CD4-positive, alpha-beta T cell treated with Interleukin-17A for 1 hour (primary cell): Measurements from ENCODE around the gene SYNPO.

Experiments used
- DNase-seq: peaks from one replicate; pipeline ENCODE4 v3.0.0-alpha.2; 2020

SYNPO gene

GRCh38 chr5:150640311-150641005 lies at the start of gene SYNPO:
TSS of gene SYNPO (plus strand) at chr5:150640660. CDS start at chr5:150648276, 7,616 bp downstream.
- no peak for DNase-seq

- DNase-seq: no peak
These were observed 49.3 kb upstream of the SYNPO start for GRCh38 chr5:150590979-150591695.

- no peak for DNase-seq
These were observed 46.9 kb upstream of the SYNPO start for GRCh38 chr5:150593593-150593992.

- no peak for DNase-seq
These were observed 46.5 kb upstream of the SYNPO start for GRCh38 chr5:150593996-150594395.

- no peak for DNase-seq
These were observed 44.9 kb upstream of the SYNPO start for GRCh38 chr5:150595466-150596031.

GRCh38 chr5:150596313-150596712 lies 44.1 kb upstream of the SYNPO start:
- DNase-seq: no peak

GRCh38 chr5:150596826-150597225 lies 43.6 kb upstream of the SYNPO start:
- no peak for DNase-seq

GRCh38 chr5:150598006-150598405 lies 42.5 kb upstream of the SYNPO start:
- no peak for DNase-seq

- no peak for DNase-seq
These were observed 41.6 kb upstream of the SYNPO start for GRCh38 chr5:150598821-150599273.

GRCh38 chr5:150599281-150599680 lies 41.2 kb upstream of the SYNPO start:
- no peak for DNase-seq

GRCh38 chr5:150599917-150600511 lies 40.4 kb upstream of the SYNPO start:
- no peak for DNase-seq

GRCh38 chr5:150600616-150601490 lies 39.6 kb upstream of the SYNPO start:
- DNase-seq: no peak

GRCh38 chr5:150601491-150602345 lies 38.7 kb upstream of the SYNPO start:
- DNase-seq: no peak

GRCh38 chr5:150603052-150603451 lies 37.4 kb upstream of the SYNPO start:
- DNase-seq: no peak

- no peak for DNase-seq
These were observed 37.0 kb upstream of the SYNPO start for GRCh38 chr5:150603491-150603890.

GRCh38 chr5:150604010-150604409 lies 36.5 kb upstream of the SYNPO start:
- no peak for DNase-seq

- no peak for DNase-seq
These were observed 35.5 kb upstream of the SYNPO start for GRCh38 chr5:150604894-150605440.

- DNase-seq: no peak
These were observed 34.9 kb upstream of the SYNPO start for GRCh38 chr5:150605546-150605945.

GRCh38 chr5:150606476-150606875 lies 34.0 kb upstream of the SYNPO start:
- no peak for DNase-seq

GRCh38 chr5:150607105-150607504 lies 33.4 kb upstream of the SYNPO start:
- DNase-seq: no peak

- DNase-seq: no peak
These were observed 32.5 kb upstream of the SYNPO start for GRCh38 chr5:150607991-150608390.
